RWPE1 (cell line): Measurements from ENCODE around the gene LRIG3.

ENCODE experiments used
- CTCF ChIA-PET: fragments of 350-600 bp; sonication (Branson Sonifier 250); formaldehyde crosslinking; extraction: SDS; loops from one replicate; lab custom pipeline; 2021; lab: Yijun Ruan, JAX
- POLR2A ChIA-PET: fragments of 400-600 bp; formaldehyde crosslinking; extraction: SDS; loops from one replicate; lab custom pipeline; 2020; ENCODE audit warnings: antibody characterized with exemption; ENCODE audit not compliant: low non-redundant PET; lab: Yijun Ruan, JAX
- DNase-seq: peaks from one replicate; pipeline ENCODE4 v3.0.0; 2012; ENCODE audit warnings: low spot score
- H3K27ac ChIP-seq: fragments of 450-650 bp; 2 replicates; pipeline ENCODE4 v1.5.1; 2017
- TF ChIP-seq, protein P1 (sequence below): fragments of 450-650 bp; conservative IDR thresholded peaks from 2 replicates; pipeline ENCODE4 v1.5.1; 2017; ENCODE audit warnings: low read depth, mild to moderate bottlenecking

Gene LRIG3

DNA sequence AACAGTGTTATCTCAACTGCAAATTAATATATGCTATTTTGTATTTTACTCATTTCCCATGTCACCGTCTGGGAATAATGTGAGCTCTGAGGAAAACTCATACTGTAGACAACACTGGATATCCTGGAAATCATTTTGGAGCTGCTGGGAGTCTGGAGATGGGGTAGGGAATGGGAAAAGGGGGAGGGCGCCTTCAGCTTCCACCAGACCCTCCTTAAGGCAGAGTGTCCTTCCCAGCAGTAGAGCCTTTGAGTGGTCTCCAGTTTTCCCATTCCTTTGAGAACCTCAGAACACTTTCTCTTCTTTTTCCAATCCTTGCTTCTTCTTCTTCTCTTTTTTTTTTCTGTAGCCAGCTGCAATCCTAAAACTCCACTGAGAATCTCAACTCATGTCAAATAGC, 5.4 kb upstream of the LRIG3 start:
- no peak overlapping the region for H3K27ac ChIP-seq
- TF ChIP-seq, protein P1, sequence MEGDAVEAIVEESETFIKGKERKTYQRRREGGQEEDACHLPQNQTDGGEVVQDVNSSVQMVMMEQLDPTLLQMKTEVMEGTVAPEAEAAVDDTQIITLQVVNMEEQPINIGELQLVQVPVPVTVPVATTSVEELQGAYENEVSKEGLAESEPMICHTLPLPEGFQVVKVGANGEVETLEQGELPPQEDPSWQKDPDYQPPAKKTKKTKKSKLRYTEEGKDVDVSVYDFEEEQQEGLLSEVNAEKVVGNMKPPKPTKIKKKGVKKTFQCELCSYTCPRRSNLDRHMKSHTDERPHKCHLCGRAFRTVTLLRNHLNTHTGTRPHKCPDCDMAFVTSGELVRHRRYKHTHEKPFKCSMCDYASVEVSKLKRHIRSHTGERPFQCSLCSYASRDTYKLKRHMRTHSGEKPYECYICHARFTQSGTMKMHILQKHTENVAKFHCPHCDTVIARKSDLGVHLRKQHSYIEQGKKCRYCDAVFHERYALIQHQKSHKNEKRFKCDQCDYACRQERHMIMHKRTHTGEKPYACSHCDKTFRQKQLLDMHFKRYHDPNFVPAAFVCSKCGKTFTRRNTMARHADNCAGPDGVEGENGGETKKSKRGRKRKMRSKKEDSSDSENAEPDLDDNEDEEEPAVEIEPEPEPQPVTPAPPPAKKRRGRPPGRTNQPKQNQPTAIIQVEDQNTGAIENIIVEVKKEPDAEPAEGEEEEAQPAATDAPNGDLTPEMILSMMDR = no peak
- no peak for DNase-seq
- CTCF ChIA-PET = interaction anchor here (0.7 kb wide), 1 partner anchor 503 kb away, joined by 4 read pairs; no protein-coding TSS in a partner anchor
- POLR2A ChIA-PET = no interaction called here

DNA sequence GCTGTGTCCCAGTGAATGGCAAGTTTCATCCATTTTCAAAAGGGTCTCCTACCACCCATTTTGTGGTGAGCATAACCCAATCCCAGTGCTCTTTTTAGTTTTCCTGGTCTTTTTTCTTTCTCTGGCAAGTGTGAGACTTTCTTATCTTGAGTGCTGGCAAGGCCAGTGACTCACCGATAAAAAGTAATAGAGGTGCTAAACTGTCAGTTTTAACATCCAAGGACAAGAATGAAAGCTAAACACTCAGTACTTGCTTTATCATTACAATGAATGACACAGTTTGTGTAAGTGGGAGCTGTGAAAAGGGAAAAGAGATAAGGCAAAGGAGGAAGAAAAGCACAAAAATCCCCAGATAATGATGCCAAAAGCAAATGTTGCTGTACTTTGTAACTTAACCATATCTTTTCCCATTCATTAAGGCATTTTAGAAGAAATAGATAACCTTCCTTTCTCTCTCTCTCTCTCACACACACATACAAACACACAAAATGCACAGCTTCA, 4.9 kb upstream of the LRIG3 start:
- no peak for DNase-seq
- TF ChIP-seq, protein P1 = no peak
- ChIA-PET POLR2A (no interaction called here), CTCF (interaction anchor here (0.6 to 0.7 kb wide), 2 partner anchors 503 to 1018 kb away, joined by 3 to 4 read pairs; no protein-coding TSS in a partner anchor)
- H3K27ac ChIP-seq = no peak overlapping the region

DNA sequence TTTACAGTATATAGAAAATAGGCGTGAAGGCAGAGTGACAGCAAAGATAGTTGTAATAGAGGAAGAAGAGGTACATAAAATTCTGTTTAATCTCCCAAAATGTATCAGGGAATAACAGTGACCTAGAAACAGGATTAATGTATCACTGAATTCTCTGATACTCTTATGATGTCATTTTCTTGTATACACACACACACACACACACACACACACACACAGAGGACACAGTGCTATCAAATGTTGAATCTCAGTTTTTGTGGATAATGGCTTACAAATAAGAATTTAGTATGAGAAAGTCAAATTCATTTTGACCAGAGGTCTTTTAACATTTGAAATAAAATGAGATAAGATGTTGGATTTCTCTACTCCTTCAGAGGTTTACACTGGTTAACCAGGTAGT, 4.3 kb upstream of the LRIG3 start:
- POLR2A ChIA-PET = no interaction called here
- TF ChIP-seq, protein P1 = no peak
- H3K27ac ChIP-seq = no peak overlapping the region
- no peak for DNase-seq
- CTCF ChIA-PET = interaction anchor here (0.6 to 1.3 kb wide), 2 partner anchors 384 to 1018 kb away, joined by 3 to 4 read pairs; no protein-coding TSS in a partner anchor

DNA sequence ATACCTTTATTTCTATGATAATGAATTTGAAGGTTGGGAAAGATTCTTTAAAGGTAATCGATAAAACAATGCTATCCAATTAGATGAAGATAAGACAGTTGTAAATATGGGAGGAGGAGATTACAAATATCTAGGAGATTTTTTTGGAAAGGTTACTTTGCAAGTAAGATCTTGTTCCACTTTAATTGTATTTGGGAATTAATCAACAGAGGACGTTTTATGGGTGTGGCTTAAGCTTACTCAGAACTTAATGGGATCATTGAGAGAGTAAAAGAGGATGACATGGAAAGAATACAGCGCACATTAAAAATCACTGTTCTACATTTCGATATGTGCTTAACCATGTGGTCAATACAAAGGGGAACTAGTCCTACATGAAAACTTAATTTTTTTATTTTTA, 3.5 kb upstream of the LRIG3 start:
- no peak for DNase-seq
- H3K27ac ChIP-seq = no peak overlapping the region
- TF ChIP-seq, protein P1 = no peak
- CTCF ChIA-PET = interaction anchor here (1.3 kb wide), 1 partner anchor 383 kb away, joined by 4 read pairs; no protein-coding TSS in a partner anchor
- POLR2A ChIA-PET = no interaction called here

DNA sequence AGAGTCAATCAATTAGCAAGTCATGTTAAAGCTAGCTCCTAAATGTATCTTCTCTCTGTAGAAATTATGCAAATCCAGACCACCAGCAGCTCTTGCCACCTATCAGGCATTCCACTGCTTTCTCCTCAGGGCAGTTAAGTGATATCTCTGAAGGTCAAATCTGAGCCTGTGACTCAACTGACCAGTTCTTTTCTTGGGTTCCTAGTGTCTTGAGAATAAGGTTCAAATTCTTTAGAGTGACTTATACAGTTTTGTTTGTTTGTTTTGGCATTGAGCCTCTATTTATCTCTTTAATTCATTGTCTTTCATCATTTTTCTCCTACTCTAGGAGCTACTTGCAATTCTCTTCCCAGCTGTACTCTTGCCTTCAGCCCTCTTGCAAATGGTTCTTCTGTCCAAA, 2.5 kb upstream of the LRIG3 start:
- CTCF ChIA-PET = no interaction called here
- TF ChIP-seq, protein P1 = no peak
- DNase-seq = no peak
- POLR2A ChIA-PET = no interaction called here
- no peak overlapping the region for H3K27ac ChIP-seq

DNA sequence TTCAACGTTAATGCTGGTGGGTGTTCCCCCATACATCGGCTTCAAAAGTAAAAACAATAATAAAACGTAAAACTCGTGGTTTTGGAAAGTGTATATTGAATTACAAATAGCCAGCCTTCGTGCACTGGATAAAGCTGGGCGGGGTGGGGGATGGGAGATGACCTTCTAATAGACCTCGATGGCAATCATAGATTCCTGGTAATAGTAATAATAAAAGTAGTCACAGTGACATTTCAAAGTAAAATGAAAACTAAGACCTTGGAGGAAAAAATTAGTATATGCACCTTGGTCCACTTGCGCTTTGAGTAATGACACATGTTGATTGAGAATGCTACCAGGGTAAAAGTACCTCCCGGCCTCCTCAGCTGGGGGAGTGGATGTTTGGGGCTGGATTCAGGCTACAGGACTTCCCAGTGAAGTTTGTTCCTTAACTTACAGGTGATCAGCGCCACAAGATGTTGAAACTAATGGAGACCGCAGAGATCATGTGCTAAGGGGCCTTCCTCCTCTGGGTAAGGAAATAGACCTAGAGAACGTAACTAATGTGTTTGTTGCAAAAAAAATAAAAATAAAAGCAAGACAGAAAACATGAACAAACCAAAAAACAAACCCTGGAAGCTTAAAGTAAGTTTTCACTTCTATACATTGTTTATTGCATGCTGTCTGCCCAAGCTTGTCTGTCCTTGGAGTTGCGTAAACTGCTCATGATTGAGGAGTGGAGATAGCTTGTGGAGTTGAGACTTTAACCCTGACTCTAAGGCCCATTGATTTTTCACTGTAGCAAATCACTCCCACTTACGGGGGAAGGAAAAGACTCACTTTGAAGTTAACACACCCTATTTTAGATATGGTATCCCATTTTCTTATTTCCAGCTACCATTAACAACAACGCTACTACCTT, 907 bp upstream of the LRIG3 start:
- CTCF ChIA-PET = interaction anchor here (0.6 kb wide), 1 partner anchor 475 kb away, joined by 3 read pairs; no protein-coding TSS in a partner anchor
- POLR2A ChIA-PET = no interaction called here
- TF ChIP-seq, protein P1 = no peak
- DNase-seq = no peak
- peak overlapping the region; percentile 98 for H3K27ac ChIP-seq
